SK-N-SH treated with all-trans-retinoic acid at 6 μM for 48 hours (cell line): ENCODE data around the gene SCARB2.

Experiments used
- GLIS3 ChIP-seq: fragments of 250-450 bp; sonication (Bioruptor Pico); IDR thresholded peaks from 2 replicates; pipeline ENCODE4 v1.5.0; 2020; ENCODE audit warnings: mild to moderate bottlenecking, moderate library complexity
- ISL1 ChIP-seq: fragments of 250-450 bp; sonication (Bioruptor Pico); IDR thresholded peaks from 2 replicates; pipeline ENCODE4 v2.1.2; 2022; ENCODE audit warnings: mild to moderate bottlenecking, moderate library complexity
- PPARA ChIP-seq: fragments of 250-450 bp; sonication (Bioruptor Pico); IDR thresholded peaks from 2 replicates; pipeline ENCODE4 v1.5.0; 2020; ENCODE audit warnings: mild to moderate bottlenecking, borderline replicate concordance
- RARB ChIP-seq: fragments of 250-450 bp; sonication (Bioruptor Pico); IDR thresholded peaks from 2 replicates; pipeline ENCODE4 v1.8.0; 2021; ENCODE audit warnings: mild to moderate bottlenecking, moderate library complexity
- TOX ChIP-seq: fragments of 250-450 bp; sonication (Bioruptor Pico); IDR thresholded peaks from 2 replicates; pipeline ENCODE4 v1.8.0; 2021; ENCODE audit warnings: mild to moderate bottlenecking, moderate library complexity, borderline replicate concordance
- TSHZ2 ChIP-seq: fragments of 250-450 bp; sonication (Bioruptor Pico); IDR thresholded peaks from 2 replicates; pipeline ENCODE4 v1.5.0; 2020; ENCODE audit warnings: mild to moderate bottlenecking, moderate library complexity
- ZC3H10 ChIP-seq: fragments of 250-450 bp; sonication (Bioruptor Pico); IDR thresholded peaks from 2 replicates; pipeline ENCODE4 v1.5.1; 2021; ENCODE audit warnings: mild to moderate bottlenecking, moderate library complexity
- ZFP3 ChIP-seq: fragments of 250-450 bp; sonication (Bioruptor Pico); IDR thresholded peaks from 2 replicates; pipeline ENCODE4 v1.5.0; 2020; ENCODE audit warnings: mild to moderate bottlenecking, moderate library complexity
- ZNF565 ChIP-seq: fragments of 450-650 bp; formaldehyde crosslinking; conservative IDR thresholded peaks from 2 replicates; pipeline ENCODE4 v1.5.0; 2020; ENCODE audit warnings: low read depth, mild to moderate bottlenecking, moderate library complexity
- TF ChIP-seq, protein P1 (sequence below): fragments of 250-450 bp; sonication (Bioruptor Pico); IDR thresholded peaks from 2 replicates; pipeline ENCODE4 v1.8.0; 2020; ENCODE audit warnings: mild to moderate bottlenecking, moderate library complexity, borderline replicate concordance
- TF ChIP-seq, protein P2 (sequence below): fragments of 250-450 bp; sonication (Bioruptor Pico); IDR thresholded peaks from 2 replicates; pipeline ENCODE4 v1.5.1; 2020; ENCODE audit warnings: low read depth, mild to moderate bottlenecking, moderate library complexity
- TF ChIP-seq, protein P3 (sequence below): fragments of 250-450 bp; sonication (Bioruptor Pico); IDR thresholded peaks from 2 replicates; pipeline ENCODE4 v1.8.0; 2021; ENCODE audit warnings: low read depth, mild to moderate bottlenecking, moderate library complexity, borderline replicate concordance

GRCh38 chr4:76174216-76174615 lies 39.4 kb downstream of the SCARB2 start:
- TF ChIP-seq ZFP3 (CRISPR knock-in tag) (no peak), ZNF565 (CRISPR knock-in tag) (no peak), GLIS3 (CRISPR knock-in tag) (no peak), PPARA (CRISPR knock-in tag) (no peak), ZC3H10 (CRISPR knock-in tag) (no peak), TOX (CRISPR knock-in tag) (no peak), ISL1 (no peak), TSHZ2 (CRISPR knock-in tag) (no peak), RARB (CRISPR knock-in tag) (no peak)
- TF ChIP-seq, protein P1, sequence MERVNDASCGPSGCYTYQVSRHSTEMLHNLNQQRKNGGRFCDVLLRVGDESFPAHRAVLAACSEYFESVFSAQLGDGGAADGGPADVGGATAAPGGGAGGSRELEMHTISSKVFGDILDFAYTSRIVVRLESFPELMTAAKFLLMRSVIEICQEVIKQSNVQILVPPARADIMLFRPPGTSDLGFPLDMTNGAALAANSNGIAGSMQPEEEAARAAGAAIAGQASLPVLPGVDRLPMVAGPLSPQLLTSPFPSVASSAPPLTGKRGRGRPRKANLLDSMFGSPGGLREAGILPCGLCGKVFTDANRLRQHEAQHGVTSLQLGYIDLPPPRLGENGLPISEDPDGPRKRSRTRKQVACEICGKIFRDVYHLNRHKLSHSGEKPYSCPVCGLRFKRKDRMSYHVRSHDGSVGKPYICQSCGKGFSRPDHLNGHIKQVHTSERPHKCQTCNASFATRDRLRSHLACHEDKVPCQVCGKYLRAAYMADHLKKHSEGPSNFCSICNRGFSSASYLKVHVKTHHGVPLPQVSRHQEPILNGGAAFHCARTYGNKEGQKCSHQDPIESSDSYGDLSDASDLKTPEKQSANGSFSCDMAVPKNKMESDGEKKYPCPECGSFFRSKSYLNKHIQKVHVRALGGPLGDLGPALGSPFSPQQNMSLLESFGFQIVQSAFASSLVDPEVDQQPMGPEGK, result no peak
- TF ChIP-seq, protein P2, sequence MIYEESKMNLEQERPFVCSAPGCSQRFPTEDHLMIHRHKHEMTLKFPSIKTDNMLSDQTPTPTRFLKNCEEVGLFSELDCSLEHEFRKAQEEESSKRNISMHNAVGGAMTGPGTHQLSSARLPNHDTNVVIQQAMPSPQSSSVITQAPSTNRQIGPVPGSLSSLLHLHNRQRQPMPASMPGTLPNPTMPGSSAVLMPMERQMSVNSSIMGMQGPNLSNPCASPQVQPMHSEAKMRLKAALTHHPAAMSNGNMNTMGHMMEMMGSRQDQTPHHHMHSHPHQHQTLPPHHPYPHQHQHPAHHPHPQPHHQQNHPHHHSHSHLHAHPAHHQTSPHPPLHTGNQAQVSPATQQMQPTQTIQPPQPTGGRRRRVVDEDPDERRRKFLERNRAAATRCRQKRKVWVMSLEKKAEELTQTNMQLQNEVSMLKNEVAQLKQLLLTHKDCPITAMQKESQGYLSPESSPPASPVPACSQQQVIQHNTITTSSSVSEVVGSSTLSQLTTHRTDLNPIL (CRISPR knock-in tag), result no peak
- TF ChIP-seq, protein P3, sequence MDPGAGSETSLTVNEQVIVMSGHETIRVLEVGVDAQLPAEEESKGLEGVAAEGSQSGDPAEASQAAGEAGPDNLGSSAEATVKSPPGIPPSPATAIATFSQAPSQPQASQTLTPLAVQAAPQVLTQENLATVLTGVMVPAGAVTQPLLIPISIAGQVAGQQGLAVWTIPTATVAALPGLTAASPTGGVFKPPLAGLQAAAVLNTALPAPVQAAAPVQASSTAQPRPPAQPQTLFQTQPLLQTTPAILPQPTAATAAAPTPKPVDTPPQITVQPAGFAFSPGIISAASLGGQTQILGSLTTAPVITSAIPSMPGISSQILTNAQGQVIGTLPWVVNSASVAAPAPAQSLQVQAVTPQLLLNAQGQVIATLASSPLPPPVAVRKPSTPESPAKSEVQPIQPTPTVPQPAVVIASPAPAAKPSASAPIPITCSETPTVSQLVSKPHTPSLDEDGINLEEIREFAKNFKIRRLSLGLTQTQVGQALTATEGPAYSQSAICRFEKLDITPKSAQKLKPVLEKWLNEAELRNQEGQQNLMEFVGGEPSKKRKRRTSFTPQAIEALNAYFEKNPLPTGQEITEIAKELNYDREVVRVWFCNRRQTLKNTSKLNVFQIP, result no peak
